Activated T-cell treated with anti-CD3 and anti-CD28 coated beads, Interleukin-2, amount 50 U/mL, for 4 hours (primary cell): ENCODE results near the gene RSRC2. TPM values are rescaled to one million over a fixed set of nuclear protein-coding genes. Genes with fewer than 3 reads are reported as not detected.
"Not testable (repeated sequence)": the region's sequence is repeated elsewhere in the genome, so short reads cannot be mapped to it uniquely, and the experiment has no call there.

ENCODE experiments used
- ATAC-seq, 2 donors: fragments of 200-7000 bp; cut with Tn5 transposase; one replicate each; pipeline ENCODE4 v1.10.0; 2021
- DNase-seq: peaks from one replicate; pipeline ENCODE4 v3.0.0-alpha.2; 2020
- H3K27me3 Mint-ChIP-seq: one replicate; pipeline ENCODE4 v1.8.0; 2021; ENCODE audit warnings: low read depth, mixed read lengths
- H3K36me3 Mint-ChIP-seq: one replicate; pipeline ENCODE4 v1.8.0; 2022; ENCODE audit warnings: mixed read lengths; ENCODE audit not compliant: insufficient read depth
- H3K4me1 Mint-ChIP-seq: one replicate; pipeline ENCODE4 v1.8.0; 2021; ENCODE audit warnings: low read depth, mixed read lengths
- H3K4me3 Mint-ChIP-seq: one replicate; pipeline ENCODE4 v1.8.0; 2021; ENCODE audit warnings: mild to moderate bottlenecking, moderate library complexity, mixed read lengths
- H3K9me3 Mint-ChIP-seq: one replicate; pipeline ENCODE4 v1.8.0; 2021; ENCODE audit warnings: mixed read lengths
- total RNA-seq, 3 donors: library from RNA; stranded (reverse); gene quantifications; one replicate each; pipeline ENCODE4 v1.2.1, GENCODE V29; 2021

RSRC2 gene, protein sequence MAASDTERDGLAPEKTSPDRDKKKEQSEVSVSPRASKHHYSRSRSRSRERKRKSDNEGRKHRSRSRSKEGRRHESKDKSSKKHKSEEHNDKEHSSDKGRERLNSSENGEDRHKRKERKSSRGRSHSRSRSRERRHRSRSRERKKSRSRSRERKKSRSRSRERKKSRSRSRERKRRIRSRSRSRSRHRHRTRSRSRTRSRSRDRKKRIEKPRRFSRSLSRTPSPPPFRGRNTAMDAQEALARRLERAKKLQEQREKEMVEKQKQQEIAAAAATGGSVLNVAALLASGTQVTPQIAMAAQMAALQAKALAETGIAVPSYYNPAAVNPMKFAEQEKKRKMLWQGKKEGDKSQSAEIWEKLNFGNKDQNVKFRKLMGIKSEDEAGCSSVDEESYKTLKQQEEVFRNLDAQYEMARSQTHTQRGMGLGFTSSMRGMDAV
- total RNA-seq, result 10 to 100 TPM; 84.7 to 97.3 (median 90.7) TPM

DNA sequence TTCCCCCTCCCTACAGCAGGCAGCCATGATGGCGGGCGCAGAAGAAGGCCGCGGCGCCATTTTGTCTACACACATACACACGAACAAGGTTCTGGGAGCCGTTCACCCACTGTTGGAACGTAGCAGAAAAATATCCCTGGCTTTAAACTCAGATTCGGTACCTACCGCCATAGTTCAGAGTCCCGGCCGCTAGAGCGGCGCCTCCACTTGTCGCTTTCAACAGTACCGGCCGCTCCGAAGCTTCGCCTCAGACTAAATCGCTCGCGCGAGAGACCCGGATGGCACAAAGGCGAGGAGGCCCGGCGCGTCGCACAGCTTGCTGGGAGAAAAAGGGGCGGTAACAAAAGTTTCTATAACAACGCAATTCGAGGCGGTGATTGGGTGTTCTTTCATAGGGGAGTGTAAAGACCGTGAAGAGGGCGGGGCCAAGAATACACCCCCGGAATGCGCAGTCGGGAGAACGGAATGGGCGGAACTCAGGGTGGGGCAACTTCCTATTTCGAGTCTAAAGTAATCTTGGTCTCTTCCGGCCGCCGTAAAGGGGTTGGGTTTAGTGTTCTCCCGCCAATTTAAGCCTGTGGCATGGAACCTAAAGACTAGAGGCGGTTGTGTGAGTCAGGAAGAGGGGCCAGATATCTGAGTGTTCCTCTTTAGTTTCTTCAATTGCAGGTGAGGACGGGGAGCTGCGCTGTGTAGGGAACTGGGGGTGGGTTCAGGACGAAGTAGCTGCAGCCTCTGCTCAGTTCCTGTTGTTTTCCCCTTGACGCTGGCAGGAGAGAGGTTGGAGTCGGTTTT is at the start of gene RSRC2, which contains the start of gene KNTC1:
RSRC2 (minus strand) TSS at position 254 of the 795 bp plus-strand sequence; CDS start at position 171, 83 bp downstream.
KNTC1 (plus strand) TSS at position 567 of the 795 bp plus-strand sequence. CDS start 2,815 bp downstream, outside the sequence.
- ATAC-seq (peak; percentile 87 to 91), DNase-seq (peak; percentile 95)
- peaks cover 30% of the 10 kb centered on the region for H3K36me3 Mint-ChIP-seq

DNA sequence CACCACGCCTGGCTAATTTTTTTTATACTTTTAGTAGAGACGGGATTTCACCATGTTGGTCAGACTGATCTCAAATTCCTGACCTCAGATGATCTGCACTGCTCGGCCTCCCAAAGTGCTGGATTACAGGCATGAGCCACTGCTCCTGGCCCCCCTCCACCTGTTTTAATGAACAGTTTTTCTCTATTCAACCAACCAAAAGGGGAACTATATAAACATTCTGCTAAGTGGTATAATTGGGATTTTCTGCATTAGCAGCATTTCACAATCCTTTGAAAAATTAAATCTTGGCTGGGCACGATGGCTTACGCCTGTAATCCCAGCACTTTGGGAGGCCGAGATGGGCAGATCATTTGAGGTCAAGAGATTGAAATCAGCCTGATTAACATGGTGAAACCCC is 45.1 kb upstream of the RSRC2 start:
- Mint-ChIP-seq H3K4me1 (no peaks in the 10 kb centered on the region), H3K36me3 (peaks cover 40% of the 10 kb centered on the region), H3K9me3 (no peaks in the 10 kb centered on the region), H3K27me3 (no peaks in the 10 kb centered on the region), H3K4me3 (no peak overlapping the region)
- ATAC-seq (no peak), DNase-seq (no peak)

More for the DNA sequence above, at the start of gene RSRC2, which contains the start of gene KNTC1:
- Mint-ChIP-seq H3K4me1 (peaks cover 25% of the 10 kb centered on the region), H3K4me3 (no peak within 1 kb of the TSS), H3K27me3 (no peaks in the 10 kb centered on the region), H3K9me3 (no peaks in the 10 kb centered on the region)

DNA sequence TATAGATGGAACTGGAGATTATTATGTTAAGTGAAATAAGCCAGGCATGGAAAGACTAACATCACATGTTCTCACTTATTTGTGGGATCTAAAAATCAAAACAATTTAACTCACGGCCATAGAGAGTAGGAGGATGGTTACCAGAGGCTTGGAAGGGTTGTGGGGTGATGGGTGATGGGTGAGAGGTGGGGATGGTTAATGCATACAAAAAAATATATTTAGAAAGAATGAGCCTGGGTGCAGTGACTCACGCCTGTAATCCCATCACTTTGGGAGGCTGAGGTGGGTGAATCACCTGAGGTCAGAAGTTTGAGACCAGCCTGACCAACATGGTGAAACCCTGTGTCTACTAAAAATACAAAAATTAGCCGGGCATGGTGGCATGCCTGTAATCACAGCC is 43.3 kb upstream of the RSRC2 start:
- H3K4me3 Mint-ChIP-seq, H3K9me3 Mint-ChIP-seq, H3K4me1 Mint-ChIP-seq, ATAC-seq, DNase-seq, H3K27me3 Mint-ChIP-seq: not testable (repeated sequence)
- peaks cover 26% of the 10 kb centered on the region for H3K36me3 Mint-ChIP-seq

DNA sequence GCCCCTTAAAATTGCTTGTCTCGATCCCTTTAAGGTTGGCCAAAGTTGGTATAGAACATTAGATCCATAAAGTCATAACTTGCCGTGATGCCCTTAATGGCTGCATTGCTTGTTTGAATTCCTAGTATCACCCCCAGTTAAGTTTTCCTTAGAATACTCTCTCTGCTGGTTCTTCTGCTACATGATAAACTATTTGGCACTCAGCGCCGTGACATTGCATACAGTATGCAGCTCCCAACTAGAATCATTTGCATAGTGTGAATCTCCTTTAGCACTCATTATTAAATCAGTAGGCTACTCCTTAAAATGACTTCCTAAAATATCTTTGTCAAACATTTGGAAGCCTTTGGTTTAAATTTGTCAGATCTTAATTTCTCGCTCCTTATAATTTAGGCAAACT is 42.6 kb upstream of the RSRC2 start:
- ATAC-seq, result no peak
- Mint-ChIP-seq H3K4me1 (no peaks in the 10 kb centered on the region), H3K4me3 (no peak overlapping the region)

DNA sequence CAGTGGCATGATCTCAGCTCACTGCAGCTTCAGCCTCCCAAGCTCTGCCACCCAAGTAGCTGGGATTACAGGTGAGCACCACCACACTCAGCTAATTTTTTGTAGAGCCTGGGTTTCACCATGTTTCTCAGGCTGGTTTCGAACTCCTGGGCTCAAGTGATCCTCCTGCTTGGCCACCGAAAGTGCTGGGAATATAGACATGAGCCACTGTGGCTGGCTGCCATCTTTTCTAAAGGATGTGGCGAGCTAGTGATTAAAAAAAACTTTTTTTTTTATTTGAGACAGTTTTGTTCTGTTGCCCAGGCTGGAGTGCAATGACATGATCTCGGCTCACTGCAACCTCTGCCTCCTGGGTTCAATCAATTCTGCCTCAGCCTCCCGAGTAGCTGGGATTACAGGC is 40.1 kb upstream of the RSRC2 start:
- not testable (repeated sequence) for H3K4me1 Mint-ChIP-seq, H3K27me3 Mint-ChIP-seq, H3K9me3 Mint-ChIP-seq, H3K4me3 Mint-ChIP-seq, DNase-seq, ATAC-seq
- H3K36me3 Mint-ChIP-seq, result peaks cover 19% of the 10 kb centered on the region

More for the DNA sequence above, 42.6 kb upstream of the RSRC2 start:
- DNase-seq, result no peak
- H3K9me3 Mint-ChIP-seq, result no peaks in the 10 kb centered on the region
- no peaks in the 10 kb centered on the region for H3K27me3 Mint-ChIP-seq
- peaks cover 22% of the 10 kb centered on the region for H3K36me3 Mint-ChIP-seq

DNA sequence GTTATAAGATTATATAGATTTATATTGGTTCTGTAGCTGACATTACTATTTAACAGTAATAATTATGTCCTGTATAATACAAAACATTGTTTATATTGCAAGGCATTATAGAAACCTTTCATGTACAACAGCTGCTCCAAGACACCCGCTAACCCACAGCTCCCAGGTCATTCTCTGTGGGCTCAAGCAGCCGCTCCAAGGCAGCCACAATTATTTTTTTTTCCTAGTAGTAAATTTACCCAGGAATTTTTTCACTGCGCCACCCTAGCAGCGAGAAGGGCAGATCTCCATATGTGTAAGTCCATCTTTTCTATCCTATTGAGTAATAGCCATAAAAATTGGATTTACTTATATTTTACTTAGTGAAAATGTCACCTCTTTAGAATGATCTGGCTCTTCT is 36.6 kb upstream of the RSRC2 start:
- ATAC-seq (no peak), DNase-seq (no peak)
- no peaks in the 10 kb centered on the region for H3K4me1 Mint-ChIP-seq
- no peaks in the 10 kb centered on the region for H3K27me3 Mint-ChIP-seq
- H3K36me3 Mint-ChIP-seq, result peaks cover 23% of the 10 kb centered on the region
- H3K4me3 Mint-ChIP-seq, result no peak overlapping the region
- H3K9me3 Mint-ChIP-seq, result no peaks in the 10 kb centered on the region

DNA sequence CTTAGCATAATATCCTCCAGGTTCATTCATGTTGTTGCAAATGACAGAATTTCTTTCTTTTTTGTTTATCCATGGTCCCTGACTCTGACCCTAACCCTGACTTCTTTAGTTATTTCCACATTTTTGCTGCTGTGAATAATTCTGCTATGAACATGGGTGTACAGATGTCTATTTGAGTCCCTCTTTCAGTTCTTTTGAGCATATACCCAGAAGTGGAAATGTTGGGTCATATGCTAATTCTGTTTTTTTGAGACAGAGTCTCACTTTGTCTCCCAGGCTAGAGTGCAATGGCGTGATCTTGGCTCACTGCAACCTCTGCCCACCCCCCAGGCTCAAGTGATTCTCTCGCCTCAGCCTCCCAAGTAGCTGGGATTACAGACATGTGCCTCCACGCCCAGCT is 33.4 kb upstream of the RSRC2 start:
- no peak overlapping the region for H3K4me3 Mint-ChIP-seq
- ATAC-seq (no peak), DNase-seq (no peak)
- H3K36me3 Mint-ChIP-seq, result peaks cover 24% of the 10 kb centered on the region
- no peaks in the 10 kb centered on the region for H3K4me1 Mint-ChIP-seq
- no peaks in the 10 kb centered on the region for H3K9me3 Mint-ChIP-seq
- no peaks in the 10 kb centered on the region for H3K27me3 Mint-ChIP-seq

DNA sequence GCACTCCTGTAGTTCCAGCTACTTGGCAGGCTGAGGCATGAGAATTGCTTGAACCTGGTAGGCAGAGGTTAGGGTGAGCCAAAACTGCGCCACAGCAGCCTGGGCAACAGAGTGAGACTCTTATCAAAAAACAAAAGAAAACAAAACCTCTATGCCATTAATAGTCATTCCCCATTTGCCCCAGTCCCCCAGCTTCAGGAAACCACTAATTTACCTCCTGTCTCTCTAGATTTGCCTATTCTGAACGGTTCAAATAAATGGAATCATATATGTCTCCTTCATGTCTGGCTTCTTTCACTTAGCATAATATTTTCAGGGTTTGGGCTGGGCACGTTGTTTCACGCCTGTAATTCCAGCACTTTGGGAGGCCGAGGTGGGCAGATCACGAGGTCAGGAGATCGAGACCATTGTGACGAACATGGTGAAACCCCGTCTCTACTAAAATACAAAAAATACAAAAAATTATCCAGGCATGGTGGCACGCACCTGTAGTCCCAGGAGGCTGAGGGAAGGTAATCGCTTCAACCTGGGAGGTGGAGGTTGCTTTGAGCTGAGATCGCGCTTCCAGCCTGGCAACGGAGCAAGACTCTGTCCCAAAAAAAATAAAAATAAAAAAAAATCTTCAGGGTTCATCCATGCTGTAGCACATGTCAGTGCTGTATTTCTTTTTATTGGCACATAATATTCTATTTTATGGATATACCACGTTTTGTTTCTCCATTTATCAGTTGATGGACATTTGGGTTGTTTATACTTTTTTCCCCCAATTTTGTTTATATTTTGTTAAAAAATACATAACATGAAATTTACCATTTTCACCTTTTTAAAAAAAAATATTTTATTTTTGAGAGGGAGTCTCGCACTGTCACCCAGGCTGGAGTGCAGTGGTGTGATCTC is 32.3 kb upstream of the RSRC2 start:
- Mint-ChIP-seq H3K4me1 (no peaks in the 10 kb centered on the region), H3K27me3 (no peaks in the 10 kb centered on the region), H3K4me3 (no peak overlapping the region), H3K36me3 (peaks cover 24% of the 10 kb centered on the region), H3K9me3 (no peaks in the 10 kb centered on the region)
- DNase-seq (no peak), ATAC-seq (no peak)

DNA sequence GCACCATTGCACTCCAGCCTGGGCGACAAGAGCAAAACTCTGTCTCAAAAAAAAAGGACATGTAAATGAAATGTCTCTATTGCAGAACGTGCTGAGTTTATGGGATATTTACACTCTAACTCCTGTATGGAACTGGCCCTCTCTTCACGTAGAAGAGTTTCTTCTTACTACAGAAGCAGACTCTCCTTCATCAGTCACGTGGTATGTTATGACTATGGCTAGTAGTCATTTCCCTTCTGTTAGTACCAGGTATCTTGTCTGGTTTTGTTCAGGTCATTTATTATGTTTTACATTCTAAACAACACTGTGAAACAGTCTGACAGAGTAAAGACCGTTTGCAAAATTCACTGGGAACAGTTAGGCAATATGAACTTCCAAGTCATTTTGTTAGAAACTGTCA is 20.6 kb upstream of the RSRC2 start:
- peaks cover 17% of the 10 kb centered on the region for H3K36me3 Mint-ChIP-seq
- ATAC-seq, result no peak
- H3K27me3 Mint-ChIP-seq, result no peaks in the 10 kb centered on the region
- no peaks in the 10 kb centered on the region for H3K9me3 Mint-ChIP-seq
- no peak for DNase-seq
- H3K4me3 Mint-ChIP-seq, result no peak overlapping the region
- H3K4me1 Mint-ChIP-seq, result no peaks in the 10 kb centered on the region

DNA sequence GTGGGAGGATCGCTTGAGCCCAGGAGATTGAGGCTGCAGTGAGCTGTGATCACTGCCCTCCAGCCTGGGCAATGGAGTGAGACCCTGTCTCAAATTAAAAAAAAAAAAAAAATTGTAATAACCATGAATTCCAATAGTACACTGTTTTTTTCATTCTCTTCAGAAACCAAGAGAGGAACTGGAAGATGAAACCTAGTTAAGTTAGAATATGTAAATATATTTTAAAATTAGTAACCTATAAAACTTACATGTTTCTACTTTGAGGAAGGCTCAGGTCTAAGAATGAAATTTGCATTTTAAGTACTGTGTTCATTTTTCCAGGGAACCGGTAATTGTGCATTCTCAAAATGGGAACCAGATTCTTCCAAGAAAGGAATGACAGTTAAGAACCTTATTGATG is 19.1 kb upstream of the RSRC2 start:
- Mint-ChIP-seq H3K27me3 (no peaks in the 10 kb centered on the region), H3K4me1 (no peaks in the 10 kb centered on the region), H3K9me3 (no peaks in the 10 kb centered on the region), H3K36me3 (peaks cover 12% of the 10 kb centered on the region), H3K4me3 (no peak overlapping the region)
- ATAC-seq (no peak), DNase-seq (no peak)

DNA sequence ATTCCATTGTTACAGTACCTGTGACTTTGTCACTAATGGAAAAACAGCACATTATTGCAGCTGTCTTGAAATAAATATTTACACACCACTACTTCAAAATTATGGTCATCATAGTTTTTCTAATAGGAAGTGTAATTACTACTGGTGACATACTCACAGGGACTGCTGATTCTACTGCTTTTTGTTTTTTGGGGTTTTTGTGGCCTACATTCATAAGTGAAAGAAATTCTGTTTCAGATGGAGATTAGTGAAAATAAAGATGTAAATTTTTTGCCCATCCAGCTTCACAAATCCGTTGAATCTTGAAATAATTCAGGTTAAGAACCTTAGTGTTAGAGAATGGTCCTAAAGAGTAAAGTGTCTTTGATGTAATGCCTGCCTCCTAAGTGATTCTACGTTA is 17.8 kb upstream of the RSRC2 start:
- Mint-ChIP-seq H3K9me3 (no peaks in the 10 kb centered on the region), H3K27me3 (no peaks in the 10 kb centered on the region), H3K4me3 (no peak overlapping the region), H3K36me3 (peaks cover 14% of the 10 kb centered on the region), H3K4me1 (no peaks in the 10 kb centered on the region)
- ATAC-seq (no peak), DNase-seq (no peak)

DNA sequence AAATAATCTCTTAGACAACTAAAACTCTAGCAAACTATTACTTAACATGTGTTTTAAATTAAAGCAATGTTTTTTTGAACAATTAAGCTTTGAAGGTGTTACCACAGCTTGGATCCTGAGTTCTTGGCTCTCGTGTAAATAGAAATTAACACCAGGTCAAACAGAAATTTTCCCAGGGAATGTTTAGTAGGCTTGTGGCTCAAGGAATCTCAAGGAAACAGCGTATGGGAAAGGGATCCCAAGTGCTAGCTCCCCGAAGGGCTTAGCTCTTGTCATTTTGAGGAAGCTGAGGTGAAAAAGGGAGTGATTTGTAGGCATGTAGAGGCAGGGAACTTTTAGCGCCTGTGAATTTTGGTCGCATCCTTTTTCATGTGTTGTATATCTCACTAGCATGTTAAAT is 11.8 kb upstream of the RSRC2 start:
- no peak for DNase-seq
- Mint-ChIP-seq H3K9me3 (no peaks in the 10 kb centered on the region), H3K4me1 (no peaks in the 10 kb centered on the region), H3K36me3 (peaks cover 19% of the 10 kb centered on the region), H3K4me3 (no peak overlapping the region), H3K27me3 (no peaks in the 10 kb centered on the region)
- no peak for ATAC-seq

DNA sequence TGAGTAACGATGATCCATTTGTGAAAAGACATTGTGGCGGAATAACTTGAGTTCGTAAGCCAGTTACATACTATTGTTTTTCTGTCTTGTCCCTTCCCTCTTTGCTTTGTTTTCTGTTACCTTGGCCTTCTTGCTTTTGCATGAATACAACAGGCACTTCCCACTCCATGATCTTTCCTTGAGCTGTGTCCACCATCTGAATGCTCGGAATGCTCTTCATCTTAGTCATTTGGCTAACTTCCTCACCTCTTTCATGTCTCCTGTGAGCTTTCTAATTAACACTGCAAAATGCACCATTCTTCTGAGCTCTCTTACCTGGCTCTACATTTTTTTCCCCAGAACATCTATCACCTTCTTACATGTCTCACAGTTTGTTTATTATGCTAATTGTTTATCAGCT is 10.3 kb upstream of the RSRC2 start:
- Mint-ChIP-seq H3K27me3 (no peaks in the 10 kb centered on the region), H3K36me3 (peaks cover 15% of the 10 kb centered on the region), H3K4me3 (no peak overlapping the region), H3K4me1 (no peaks in the 10 kb centered on the region), H3K9me3 (no peaks in the 10 kb centered on the region)
- DNase-seq (no peak), ATAC-seq (no peak)

DNA sequence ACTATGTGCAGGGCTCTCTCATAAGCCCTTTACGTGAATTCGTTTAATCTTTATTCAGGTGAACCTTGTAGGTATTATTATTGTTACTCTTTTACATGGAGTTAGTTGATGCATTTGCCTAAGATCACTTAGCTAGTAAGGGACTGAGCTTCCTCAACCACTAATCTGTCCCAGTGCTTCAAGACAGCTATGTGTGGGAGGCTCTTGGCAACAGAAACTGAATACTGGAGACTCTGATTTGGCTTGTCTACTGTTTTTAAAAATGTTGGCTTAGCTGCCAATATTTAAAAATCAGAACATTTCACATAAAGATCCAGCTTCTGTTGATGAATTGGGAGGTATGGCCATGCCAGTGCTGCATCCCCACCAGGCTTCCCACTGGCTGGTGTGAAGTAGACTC is 7.1 kb upstream of the RSRC2 start:
- DNase-seq (no peak), ATAC-seq (no peak)
- H3K27me3 Mint-ChIP-seq, result no peaks in the 10 kb centered on the region
- H3K4me3 Mint-ChIP-seq, result no peak overlapping the region
- no peaks in the 10 kb centered on the region for H3K4me1 Mint-ChIP-seq
- H3K9me3 Mint-ChIP-seq, result no peaks in the 10 kb centered on the region
- peaks cover 14% of the 10 kb centered on the region for H3K36me3 Mint-ChIP-seq
